CD4-positive, alpha-beta T cell (primary cell): ENCODE measurements around the gene ELP1. TPM values are rescaled to one million over a fixed set of nuclear protein-coding genes. Genes with fewer than 3 reads are reported as not detected.

ENCODE experiments used
- ATAC-seq: fragments of 200-7000 bp; cut with Tn5 transposase; one replicate; pipeline ENCODE4 v1.10.0; 2022; ENCODE audit warnings: mild to moderate bottlenecking; ENCODE audit not compliant: poor library complexity
- CTCF ChIA-PET: fragments of 350-600 bp; sonication (Branson Sonifier 250); formaldehyde crosslinking; loops from one replicate; lab custom pipeline; 2021; ENCODE audit warnings: antibody characterized with exemption, inconsistent platforms; lab: Charles Lee
- POLR2A ChIA-PET: fragments of 350-600 bp; sonication (Branson Sonifier 250); formaldehyde crosslinking; loops from one replicate; lab custom pipeline; 2021; ENCODE audit warnings: antibody characterized with exemption, inconsistent platforms; lab: Charles Lee
- DNase-seq, 14 experiments: peaks; one replicate each; pipeline ENCODE4 v3.0.0-alpha.2; 2013 to 2020; ENCODE audit warnings: mixed read lengths in 2 of 14
- H3K27ac ChIP-seq, 2 donors: one replicate each; pipeline versions ENCODE4 v1.5.1 to v1.7.0; 2013; ENCODE audit warnings: low read length in 2 of 2, low read depth in 1 of 2, mild to moderate bottlenecking in 1 of 2
- H3K27me3 ChIP-seq, 2 experiments: 1 replicate in 1 of 2; 2 replicates in 1 of 2; pipeline versions ENCODE4 v1.6.1 to v1.7.0; 2013; ENCODE audit warnings: low read length in 2 of 2, control low read depth in 1 of 2, mild to moderate bottlenecking in 1 of 2, moderate library complexity in 1 of 2; ENCODE audit not compliant: insufficient read depth in 2 of 2, control insufficient read depth in 1 of 2
- H3K36me3 ChIP-seq: one replicate; pipeline ENCODE4 v1.6.1; 2013; ENCODE audit warnings: low read length, control low read depth; ENCODE audit not compliant: insufficient read depth
- H3K4me1 ChIP-seq: one replicate; pipeline ENCODE4 v1.6.1; 2013; ENCODE audit warnings: low read length, control low read depth; ENCODE audit not compliant: insufficient read depth
- H3K4me3 ChIP-seq: one replicate; pipeline ENCODE4 v1.5.1; 2013; ENCODE audit warnings: mild to moderate bottlenecking, low read length, moderate library complexity
- H3K9me3 ChIP-seq, 2 experiments: 1 replicate in 1 of 2; 2 replicates in 1 of 2; pipeline versions ENCODE4 v1.6.1 to v1.7.0; 2013; ENCODE audit warnings: low read length in 2 of 2, mild to moderate bottlenecking in 2 of 2, control low read depth in 1 of 2, moderate library complexity in 1 of 2; ENCODE audit not compliant: control insufficient read depth in 1 of 2, insufficient read depth in 1 of 2
- H3K27ac Mint-ChIP-seq: one replicate; pipeline ENCODE4 v1.8.0; 2020; ENCODE audit warnings: mixed read lengths
- H3K27me3 Mint-ChIP-seq: one replicate; pipeline ENCODE4 v1.8.0; 2021; ENCODE audit warnings: mixed read lengths
- H3K36me3 Mint-ChIP-seq: one replicate; pipeline ENCODE4 v1.8.0; 2021; ENCODE audit warnings: low read depth, mixed read lengths
- H3K4me1 Mint-ChIP-seq: one replicate; pipeline ENCODE4 v1.8.0; 2021; ENCODE audit warnings: low read depth, mixed read lengths
- H3K4me3 Mint-ChIP-seq: one replicate; pipeline ENCODE4 v1.8.0; 2020; ENCODE audit warnings: mild to moderate bottlenecking, mixed read lengths
- H3K9me3 Mint-ChIP-seq: one replicate; pipeline ENCODE4 v1.8.0; 2020; ENCODE audit warnings: mixed read lengths
- CTCF ChIP-seq: fragments of 200-600 bp; IDR thresholded peaks from one replicate; pipeline ENCODE4 v1.8.0; 2022; ENCODE audit warnings: antibody characterized with exemption, mild to moderate bottlenecking
- intact Hi-C, 2 experiments: fragments of 100-400 bp; cut with DNase I in 1 of 2; cut with micrococcal nuclease in 1 of 2; formaldehyde crosslinking; loops; one replicate each; pipeline versions ENCODE4 v1.15.1 to v1.9.0; 2023 to 2025; cut with DNase I, micrococcal nuclease
- total RNA-seq, 174 experiments: library from RNA in 2 of 174; stranded (reverse) in 2 of 174; gene quantifications; one replicate each; pipeline ENCODE4 v1.2.3 and lab custom pipeline; 2021 to 2026

ELP1 gene
- total RNA-seq, 2 experiments from 2014 or later, result 19.2 to 20.8 TPM

GRCh38 chr9:108823829-108824228 lies 110.1 kb downstream of the ELP1 start:
- Mint-ChIP-seq H3K36me3 (peaks cover 4% of the 10 kb centered on the region), H3K27ac (no peak overlapping the region), H3K9me3 (peaks cover 5% of the 10 kb centered on the region), H3K4me3 (no peak overlapping the region), H3K27me3 (peaks cover 16% of the 10 kb centered on the region), H3K4me1 (no peaks in the 10 kb centered on the region)
- Histone ChIP-seq H3K27ac (no peak overlapping the region), H3K27me3 (peaks cover 3 to 9% of the 10 kb centered on the region in 2 experiments), H3K4me1 (no peaks in the 10 kb centered on the region), H3K36me3 (no peaks in the 10 kb centered on the region), H3K4me3 (no peak overlapping the region), H3K9me3 (peaks cover 6 to 7% of the 10 kb centered on the region in 2 experiments)
- DNase-seq, result no peak
- TF ChIP-seq CTCF, result no peak
- intact Hi-C loops, result no loop called here
- ChIA-PET CTCF (no interaction called here), POLR2A (no interaction called here)
- no peak for ATAC-seq

Other genes starting within 250 kb of the ELP1 start
- under 1 TPM; 0.08 to 0.25 TPM for gene ACTL7B, start 78.1 kb downstream of the ELP1 start, total RNA-seq
- not detected for gene ACTL7A, start 71.9 kb downstream of the ELP1 start, total RNA-seq
- gene ABITRAM, start 276 bp upstream of the ELP1 start, total RNA-seq, result 10 to 100 TPM; 10.4 to 11.7 TPM
- gene CTNNAL1, start 79.4 kb upstream of the ELP1 start, total RNA-seq, result 1 to 10 TPM; 4.9 to 5.3 TPM
- gene TMEM245, start 185.8 kb upstream of the ELP1 start, total RNA-seq, result 10 to 100 TPM; 22.6 to 24.4 TPM
- not detected for gene FRRS1L, start 233.1 kb upstream of the ELP1 start, total RNA-seq